ENCODE measurements around the gene ACSS1. TPM values are rescaled to one million over a fixed set of nuclear protein-coding genes. Genes with fewer than 3 reads are reported as not detected.

ACSS1 gene
- total RNA-seq, 2 experiments from 2014 or later = 17.5 to 18.2 TPM

- Mint-ChIP-seq H3K36me3 (ENCODE audit: low read depth) (peaks cover 52% of the 10 kb centered on the region), H3K27ac (no peak overlapping the region), H3K4me3 (no peak overlapping the region), H3K4me1 (ENCODE audit: low read depth) (peaks cover 14% of the 10 kb centered on the region), H3K9me3 (no peaks in the 10 kb centered on the region), H3K27me3 (no peaks in the 10 kb centered on the region)
- POLR2A ChIA-PET = no interaction called here
- CTCF ChIA-PET = no interaction called here
- no peak for ATAC-seq
- no peak for DNase-seq
- TF ChIP-seq CTCF (IDR thresholded peaks at IDR 0.05) = no peak
- intact Hi-C loops (cut with micrococcal nuclease) = loop anchor here (10.0 kb wide), 1 partner anchor 55 kb away; no protein-coding TSS in a partner anchor
Measured at GRCh38 chr20:24969186-24970029, 88.5 kb downstream of the ACSS1 start.

GRCh38 chr20:24968278-24968800 lies 89.6 kb downstream of the ACSS1 start:
- H3K36me3 Mint-ChIP-seq (ENCODE audit: low read depth) = peaks cover 52% of the 10 kb centered on the region
- no peaks in the 10 kb centered on the region for H3K27me3 Mint-ChIP-seq
- no peak overlapping the region for H3K4me3 Mint-ChIP-seq
- ChIA-PET CTCF (no interaction called here), POLR2A (no interaction called here)
- peak overlapping the region; percentile 52 for H3K27ac Mint-ChIP-seq
- no peaks in the 10 kb centered on the region for H3K9me3 Mint-ChIP-seq
- ATAC-seq = no peak
- no peak for DNase-seq
- peaks cover 18% of the 10 kb centered on the region for H3K4me1 Mint-ChIP-seq (ENCODE audit: low read depth)
- intact Hi-C loops (cut with micrococcal nuclease) = no loop called here
- no peak for TF ChIP-seq CTCF (IDR thresholded peaks at IDR 0.05)

GRCh38 chr20:24966317-24967012 lies 91.5 kb downstream of the ACSS1 start:
- Mint-ChIP-seq H3K4me1 (ENCODE audit: low read depth) (peaks cover 25% of the 10 kb centered on the region), H3K27ac (no peak overlapping the region), H3K27me3 (no peaks in the 10 kb centered on the region), H3K9me3 (no peaks in the 10 kb centered on the region), H3K36me3 (ENCODE audit: low read depth) (peaks cover 63% of the 10 kb centered on the region), H3K4me3 (no peak overlapping the region)
- TF ChIP-seq CTCF (IDR thresholded peaks at IDR 0.05) = no peak
- POLR2A ChIA-PET = no interaction called here
- CTCF ChIA-PET = interaction anchor here (1.2 kb wide), 1 partner anchor 35 kb away, joined by 3 read pairs; no protein-coding TSS in a partner anchor
- DNase-seq (no peak), ATAC-seq (no peak)
- intact Hi-C loops (cut with micrococcal nuclease) = no loop called here

GRCh38 chr20:24965065-24965919 lies 92.6 kb downstream of the ACSS1 start:
- Mint-ChIP-seq H3K9me3 (no peaks in the 10 kb centered on the region), H3K4me1 (ENCODE audit: low read depth) (peaks cover 35% of the 10 kb centered on the region), H3K27me3 (no peaks in the 10 kb centered on the region), H3K36me3 (ENCODE audit: low read depth) (peaks cover 68% of the 10 kb centered on the region), H3K4me3 (no peak overlapping the region), H3K27ac (peak overlapping the region; percentile 77)
- no peak for TF ChIP-seq CTCF (IDR thresholded peaks at IDR 0.05)
- ChIA-PET CTCF (interaction anchor here (1.4 kb wide), 1 partner anchor 10 kb away, joined by 6 read pairs; no protein-coding TSS in a partner anchor), POLR2A (interaction anchor here (1.5 to 2.0 kb wide), 3 partner anchors 10 to 21 kb away, joined by 5 to 6 read pairs (median 5); no protein-coding TSS in a partner anchor)
- DNase-seq (no peak), ATAC-seq (no peak)
- intact Hi-C loops (cut with micrococcal nuclease) = no loop called here

Measured in activated CD8-positive, alpha-beta T cell treated with anti-CD3 and anti-CD28 coated beads for 36 hours (primary cell).